Glutamatergic neuron (in vitro differentiated cells): ENCODE measurements around the gene NOTCH1. TPM values are rescaled to one million over a fixed set of nuclear protein-coding genes. Genes with fewer than 3 reads are reported as not detected.

Experiments used
- DNase-seq: peaks from one replicate; pipeline ENCODE4 v3.0.0; 2022
- H3K27ac Mint-ChIP-seq: one replicate; pipeline ENCODE4 v1.8.0; 2020; ENCODE audit warnings: mild to moderate bottlenecking, mixed read lengths, inconsistent platforms; ENCODE audit not compliant: unreplicated experiment
- H3K27me3 Mint-ChIP-seq: one replicate; pipeline ENCODE4 v1.8.0; 2020; ENCODE audit warnings: mild to moderate bottlenecking, moderate library complexity, mixed read lengths, inconsistent platforms; ENCODE audit not compliant: unreplicated experiment
- H3K36me3 Mint-ChIP-seq: one replicate; pipeline ENCODE4 v1.8.0; 2020; ENCODE audit warnings: mild to moderate bottlenecking, mixed read lengths, inconsistent platforms; ENCODE audit not compliant: unreplicated experiment
- H3K4me1 Mint-ChIP-seq: one replicate; pipeline ENCODE4 v1.8.0; 2020; ENCODE audit warnings: mild to moderate bottlenecking, low read depth, mixed read lengths, inconsistent platforms; ENCODE audit not compliant: unreplicated experiment
- H3K4me3 Mint-ChIP-seq: one replicate; pipeline ENCODE4 v1.8.0; 2020; ENCODE audit warnings: mild to moderate bottlenecking, mixed read lengths, inconsistent platforms; ENCODE audit not compliant: unreplicated experiment
- H3K9me3 Mint-ChIP-seq: one replicate; pipeline ENCODE4 v1.8.0; 2020; ENCODE audit warnings: mild to moderate bottlenecking, moderate library complexity, mixed read lengths, inconsistent platforms; ENCODE audit not compliant: unreplicated experiment
- total RNA-seq: library from RNA; stranded (reverse); fragmentation: NEBNext Ultra II Directional; extraction: Animal tissue kit (Norgen Biotek cat#: 25700); gene quantifications from one replicate; pipeline ENCODE4 v1.2.1, GENCODE V29; 2021; ENCODE audit not compliant: unreplicated experiment
- TF ChIP-seq, protein P1 (sequence below): fragments of 200-600 bp; sonication (generic); IDR thresholded peaks from one replicate; pipeline ENCODE4 v1.5.0; 2021; ENCODE audit not compliant: partially characterized antibody, unreplicated experiment

The NOTCH1 gene
- total RNA-seq, 1 donor from 2014 or later, result 64.2 TPM

DNA sequence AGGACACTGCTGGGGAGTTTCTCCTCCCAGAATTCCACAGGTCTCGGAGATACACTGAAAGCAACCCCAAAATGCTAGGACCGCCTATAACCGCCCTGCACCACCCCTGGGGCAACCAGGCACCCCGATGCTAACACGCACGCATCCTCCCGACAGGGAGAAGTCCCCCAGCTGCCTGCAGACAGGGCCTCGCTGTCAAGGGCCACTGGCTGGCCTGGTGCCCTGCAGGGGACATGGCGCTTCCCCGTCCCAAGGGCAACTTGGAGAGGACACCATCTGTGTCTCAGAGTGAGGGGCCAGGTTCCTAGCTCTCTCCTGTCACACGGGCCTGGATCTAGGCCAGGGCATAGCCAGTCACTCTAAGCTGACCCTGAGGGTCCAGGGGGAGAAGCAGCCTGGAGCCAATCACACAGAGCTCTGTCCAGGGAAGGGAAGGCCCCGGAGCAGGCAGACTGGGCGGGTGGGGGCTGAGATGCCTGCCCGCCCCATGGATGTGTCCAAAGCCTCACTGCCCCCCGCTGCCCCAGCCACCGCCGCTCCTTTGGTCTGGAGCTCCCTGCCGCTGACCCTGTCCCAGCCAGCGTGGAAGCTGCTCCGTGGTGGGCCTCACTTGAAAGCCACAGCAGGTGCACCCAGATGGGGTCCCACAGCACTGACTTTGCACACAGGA lies 9.7 kb downstream of the NOTCH1 start:
- TF ChIP-seq, protein P1, sequence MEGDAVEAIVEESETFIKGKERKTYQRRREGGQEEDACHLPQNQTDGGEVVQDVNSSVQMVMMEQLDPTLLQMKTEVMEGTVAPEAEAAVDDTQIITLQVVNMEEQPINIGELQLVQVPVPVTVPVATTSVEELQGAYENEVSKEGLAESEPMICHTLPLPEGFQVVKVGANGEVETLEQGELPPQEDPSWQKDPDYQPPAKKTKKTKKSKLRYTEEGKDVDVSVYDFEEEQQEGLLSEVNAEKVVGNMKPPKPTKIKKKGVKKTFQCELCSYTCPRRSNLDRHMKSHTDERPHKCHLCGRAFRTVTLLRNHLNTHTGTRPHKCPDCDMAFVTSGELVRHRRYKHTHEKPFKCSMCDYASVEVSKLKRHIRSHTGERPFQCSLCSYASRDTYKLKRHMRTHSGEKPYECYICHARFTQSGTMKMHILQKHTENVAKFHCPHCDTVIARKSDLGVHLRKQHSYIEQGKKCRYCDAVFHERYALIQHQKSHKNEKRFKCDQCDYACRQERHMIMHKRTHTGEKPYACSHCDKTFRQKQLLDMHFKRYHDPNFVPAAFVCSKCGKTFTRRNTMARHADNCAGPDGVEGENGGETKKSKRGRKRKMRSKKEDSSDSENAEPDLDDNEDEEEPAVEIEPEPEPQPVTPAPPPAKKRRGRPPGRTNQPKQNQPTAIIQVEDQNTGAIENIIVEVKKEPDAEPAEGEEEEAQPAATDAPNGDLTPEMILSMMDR, result no peak
- H3K4me3 Mint-ChIP-seq, result no peak overlapping the region
- no peak for DNase-seq
- peaks cover 3% of the 10 kb centered on the region for H3K27me3 Mint-ChIP-seq
- no peaks in the 10 kb centered on the region for H3K36me3 Mint-ChIP-seq
- peaks cover 2% of the 10 kb centered on the region for H3K9me3 Mint-ChIP-seq
- H3K27ac Mint-ChIP-seq, result no peak overlapping the region
- H3K4me1 Mint-ChIP-seq, result peaks cover 5% of the 10 kb centered on the region

DNA sequence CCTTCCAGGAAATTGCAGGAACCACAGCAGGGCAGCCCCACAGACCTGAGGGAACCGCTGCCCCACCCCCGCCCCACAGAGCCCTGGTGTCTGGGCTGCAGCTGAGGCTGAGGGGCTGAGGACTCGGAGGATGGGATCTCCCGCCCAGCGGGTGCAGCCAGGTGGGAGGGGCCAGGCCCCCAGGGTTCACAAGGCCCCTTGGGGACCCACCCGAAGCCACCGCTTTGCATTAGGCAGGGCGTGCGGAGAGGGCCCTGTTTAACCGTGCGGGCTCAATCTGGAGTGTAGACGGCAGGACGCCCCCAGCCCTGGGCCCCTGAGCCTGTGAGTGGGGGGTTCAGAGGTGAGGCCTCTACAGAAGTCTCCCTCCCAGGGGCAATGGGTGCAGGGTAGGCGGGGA lies 10.8 kb downstream of the NOTCH1 start:
- H3K4me3 Mint-ChIP-seq, result no peak overlapping the region
- H3K27ac Mint-ChIP-seq, result no peak overlapping the region
- peaks cover 8% of the 10 kb centered on the region for H3K4me1 Mint-ChIP-seq
- TF ChIP-seq, protein P1, result no peak
- peaks cover 3% of the 10 kb centered on the region for H3K27me3 Mint-ChIP-seq
- DNase-seq, result peak; percentile 65
- H3K9me3 Mint-ChIP-seq, result peaks cover 2% of the 10 kb centered on the region
- no peaks in the 10 kb centered on the region for H3K36me3 Mint-ChIP-seq

DNA sequence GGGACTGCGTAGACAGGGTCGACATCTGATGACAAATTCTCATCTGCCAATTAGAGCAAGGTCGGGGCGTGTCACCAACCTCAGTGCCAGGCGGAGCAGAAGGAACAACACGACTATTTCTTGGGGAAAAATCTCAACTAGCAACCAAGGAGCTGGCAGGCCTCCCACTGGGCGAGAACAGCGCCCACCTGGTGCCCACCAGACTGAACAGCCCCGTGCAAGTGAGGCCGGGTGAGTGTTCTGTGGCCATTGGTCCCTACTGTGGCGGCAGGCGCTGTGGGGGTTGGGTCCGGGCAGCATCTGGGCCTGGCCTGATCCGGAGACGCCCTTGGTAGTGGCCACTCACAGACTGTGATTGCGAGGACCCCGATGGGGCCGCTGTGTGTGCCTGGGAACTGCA lies 11.5 kb downstream of the NOTCH1 start:
- no peak for DNase-seq
- Mint-ChIP-seq H3K4me3 (peak overlapping the region; percentile 0), H3K4me1 (peaks cover 8% of the 10 kb centered on the region), H3K27me3 (peaks cover 3% of the 10 kb centered on the region), H3K27ac (peak overlapping the region; percentile 20), H3K36me3 (no peaks in the 10 kb centered on the region), H3K9me3 (peaks cover 2% of the 10 kb centered on the region)
- TF ChIP-seq, protein P1, result no peak

DNA sequence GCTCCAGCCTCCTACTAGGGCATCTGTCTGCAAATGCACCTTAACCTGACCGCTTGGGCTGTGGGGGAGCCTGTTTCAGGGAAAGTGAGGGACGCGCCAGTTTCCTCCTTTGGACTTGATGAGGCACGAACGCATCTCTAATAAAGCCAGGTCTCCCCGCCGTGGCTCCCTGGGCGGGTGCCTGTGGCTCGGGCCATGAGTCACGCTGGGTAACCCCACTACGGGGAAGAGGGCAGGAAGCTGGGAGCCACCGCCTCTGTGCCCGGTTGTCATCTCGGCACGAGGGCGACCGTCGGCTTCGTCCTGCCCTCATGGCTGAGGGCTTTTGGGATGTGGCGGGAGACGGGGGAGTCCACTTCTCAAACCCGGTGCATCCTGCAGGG lies 12.1 kb downstream of the NOTCH1 start:
- DNase-seq, result no peak
- Mint-ChIP-seq H3K9me3 (no peaks in the 10 kb centered on the region), H3K36me3 (no peaks in the 10 kb centered on the region), H3K27me3 (peaks cover 2% of the 10 kb centered on the region), H3K27ac (no peak overlapping the region), H3K4me1 (peaks cover 8% of the 10 kb centered on the region), H3K4me3 (no peak overlapping the region)
- TF ChIP-seq, protein P1, result no peak
